Keratinocyte (primary cell): ENCODE data around the gene PHF12. TPM values are rescaled to one million over a fixed set of nuclear protein-coding genes. Genes with fewer than 3 reads are reported as not detected.
A peak's percentile ranks its signal among the peaks of the same experiment; 100 is the strongest.

ENCODE experiments used
- DNase-seq: peaks from one replicate; pipeline ENCODE4 v3.0.0-alpha.2; 2011; ENCODE audit warnings: low read depth, missing footprints, low spot score
- FAIRE-seq: peaks from 2 replicates; lab custom pipeline; 2011; peaks lifted over from hg19 to GRCh38; lab: Jason Lieb, UNC
- H2AFZ ChIP-seq: 2 replicates; pipeline ENCODE4 v1.6.0; 2012; ENCODE audit warnings: low read length, control low read depth, inconsistent platforms; ENCODE audit not compliant: control insufficient read depth
- H3K27ac ChIP-seq: 2 replicates; pipeline ENCODE4 v1.5.1; 2011; ENCODE audit warnings: low read length; ENCODE audit not compliant: control insufficient read depth, insufficient read depth
- H3K27me3 ChIP-seq: 3 replicates; pipeline ENCODE4 v1.6.0; 2011; ENCODE audit warnings: low read length; ENCODE audit not compliant: control insufficient read depth, insufficient read depth; ENCODE audit errors: extremely low read depth
- H3K36me3 ChIP-seq, 2 experiments: 2 replicates in 1 of 2; 3 replicates in 1 of 2; pipeline ENCODE4 v1.5.1; 2011; ENCODE audit warnings: low read length in 2 of 2, mild to moderate bottlenecking in 1 of 2; ENCODE audit not compliant: control insufficient read depth in 2 of 2, insufficient read depth in 2 of 2; ENCODE audit errors: extremely low read depth in 1 of 2
- H3K4me1 ChIP-seq: 3 replicates; pipeline ENCODE4 v1.5.1; 2011; ENCODE audit warnings: low read length; ENCODE audit not compliant: control insufficient read depth, insufficient read depth; ENCODE audit errors: extremely low read depth
- H3K4me2 ChIP-seq: 3 replicates; pipeline ENCODE4 v1.6.0; 2011; ENCODE audit warnings: low read depth, low read length; ENCODE audit not compliant: control insufficient read depth, insufficient read depth; ENCODE audit errors: extremely low read depth
- H3K4me3 ChIP-seq, 3 experiments: fragments of 200-600 bp in 1 of 3; sonication (generic) in 1 of 3; 2 replicates in 2 of 3; 3 replicates in 1 of 3; pipeline ENCODE4 v1.5.1; 2011 to 2016; ENCODE audit warnings: low read length in 3 of 3, mild to moderate bottlenecking in 3 of 3, control low read depth in 2 of 3, inconsistent platforms in 1 of 3, low read depth in 1 of 3, mixed read lengths in 1 of 3, mixed run types in 1 of 3, moderate library complexity in 1 of 3; ENCODE audit not compliant: control insufficient read depth in 2 of 3, insufficient read depth in 2 of 3; ENCODE audit errors: extremely low read depth in 1 of 3
- H3K79me2 ChIP-seq: 2 replicates; pipeline ENCODE4 v1.6.0; 2012; ENCODE audit warnings: low read length; ENCODE audit not compliant: control insufficient read depth, insufficient read depth
- H3K9ac ChIP-seq: 3 replicates; pipeline ENCODE4 v1.6.0; 2011; ENCODE audit warnings: low read length; ENCODE audit not compliant: control insufficient read depth, insufficient read depth; ENCODE audit errors: extremely low read depth
- H3K9me1 ChIP-seq: 3 replicates; pipeline ENCODE4 v1.6.0; 2011; ENCODE audit warnings: low read length; ENCODE audit not compliant: control insufficient read depth, insufficient read depth; ENCODE audit errors: extremely low read depth
- H3K9me3 ChIP-seq: 2 replicates; pipeline ENCODE4 v1.5.1; 2012; ENCODE audit warnings: low read depth, low read length; ENCODE audit not compliant: control insufficient read depth
- H4K20me1 ChIP-seq: 3 replicates; pipeline ENCODE4 v1.6.0; 2011; ENCODE audit warnings: low read length; ENCODE audit not compliant: control insufficient read depth, insufficient read depth; ENCODE audit errors: extremely low read depth
- EZH2 ChIP-seq: IDR thresholded peaks from one replicate; pipeline ENCODE4 v1.6.1; 2012; ENCODE audit warnings: inconsistent platforms, mild to moderate bottlenecking, low read length, moderate library complexity
- dilution Hi-C: fragments of 300-500 bp; cut with MboI; formaldehyde crosslinking; loops from one replicate; pipeline ENCODE4 v1.7.0; 2020; ENCODE audit warnings: low sequenced_read_pairs; ENCODE audit not compliant: extremely low pct_ligation_motif_present
- polyA plus RNA-seq, 5 experiments: library from polyadenylated mRNA; depleted of rRNA in 3 of 5; stranded (reverse) in 3 of 5; stranded (forward) in 1 of 5; unstranded in 1 of 5; fragments of >200 nt; gene quantifications; 1 replicate in 1 of 5; 2 replicates in 3 of 5; 3 replicates in 1 of 5; pipeline versions ENCODE4 v1.2.1 to v1.2.3, GENCODE V29; 2011 to 2012; ENCODE audit warnings: missing spikeins in 2 of 5, low read depth in 1 of 5, low replicate concordance in 1 of 5
- TF ChIP-seq, protein P1 (sequence below), 3 experiments: IDR thresholded peaks in 1 of 3; conservative IDR thresholded peaks in 1 of 3; optimal IDR thresholded peaks in 1 of 3; 2 replicates in 2 of 3; 3 replicates in 1 of 3; pipeline versions ENCODE3 to v1.5.1; 2011; ENCODE audit warnings: low read length in 3 of 3, mild to moderate bottlenecking in 3 of 3, moderate library complexity in 2 of 3, control low read depth in 1 of 3, inconsistent platforms in 1 of 3; ENCODE audit not compliant: insufficient read depth in 2 of 3; ENCODE audit errors: extremely low read depth in 1 of 3

PHF12 gene
- polyA plus RNA-seq, 1 donor (not counting 4 experiments of a cell fraction or from before 2014, with no cell fraction given), result 9.6 TPM

GRCh38 chr17:28900986-28901726, 50.2 kb downstream of the PHF12 start:
- H3K9ac ChIP-seq, result no peak overlapping the region
- H3K4me2 ChIP-seq, result peak overlapping the region; percentile 63
- H3K79me2 ChIP-seq, result peaks cover 5% of the 10 kb centered on the region
- H2AFZ ChIP-seq, result no peak overlapping the region
- DNase-seq, result no peak
- FAIRE-seq, result no peak
- TF ChIP-seq, protein P1, sequence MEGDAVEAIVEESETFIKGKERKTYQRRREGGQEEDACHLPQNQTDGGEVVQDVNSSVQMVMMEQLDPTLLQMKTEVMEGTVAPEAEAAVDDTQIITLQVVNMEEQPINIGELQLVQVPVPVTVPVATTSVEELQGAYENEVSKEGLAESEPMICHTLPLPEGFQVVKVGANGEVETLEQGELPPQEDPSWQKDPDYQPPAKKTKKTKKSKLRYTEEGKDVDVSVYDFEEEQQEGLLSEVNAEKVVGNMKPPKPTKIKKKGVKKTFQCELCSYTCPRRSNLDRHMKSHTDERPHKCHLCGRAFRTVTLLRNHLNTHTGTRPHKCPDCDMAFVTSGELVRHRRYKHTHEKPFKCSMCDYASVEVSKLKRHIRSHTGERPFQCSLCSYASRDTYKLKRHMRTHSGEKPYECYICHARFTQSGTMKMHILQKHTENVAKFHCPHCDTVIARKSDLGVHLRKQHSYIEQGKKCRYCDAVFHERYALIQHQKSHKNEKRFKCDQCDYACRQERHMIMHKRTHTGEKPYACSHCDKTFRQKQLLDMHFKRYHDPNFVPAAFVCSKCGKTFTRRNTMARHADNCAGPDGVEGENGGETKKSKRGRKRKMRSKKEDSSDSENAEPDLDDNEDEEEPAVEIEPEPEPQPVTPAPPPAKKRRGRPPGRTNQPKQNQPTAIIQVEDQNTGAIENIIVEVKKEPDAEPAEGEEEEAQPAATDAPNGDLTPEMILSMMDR (optimal IDR thresholded peaks at IDR 0.05 in 1 of 3, IDR thresholded peaks at IDR 0.05 in 1 of 3, conservative IDR thresholded peaks at IDR 0.05 in 1 of 3; ENCODE audit: extremely low read depth in 1 of 3, insufficient read depth in 2 of 3, low read length in 3 of 3), result no peak
- TF ChIP-seq EZH2, result no peak
- no peaks in the 10 kb centered on the region for H3K9me3 ChIP-seq
- peaks cover under 1% of the 10 kb centered on the region for H3K9me1 ChIP-seq
- H3K36me3 ChIP-seq, result peaks cover 1 to 10% of the 10 kb centered on the region in 2 experiments
- peaks cover 34% of the 10 kb centered on the region for H3K4me1 ChIP-seq
- dilution Hi-C loops, result no loop called here
- no peaks in the 10 kb centered on the region for H4K20me1 ChIP-seq
- no peak overlapping the region for H3K4me3 ChIP-seq
- no peak overlapping the region for H3K27ac ChIP-seq
- H3K27me3 ChIP-seq, result no peaks in the 10 kb centered on the region

GRCh38 chr17:28899212-28899815, 52.0 kb downstream of the PHF12 start:
- DNase-seq (no peak), FAIRE-seq (no peak)
- peaks cover 13% of the 10 kb centered on the region for H3K79me2 ChIP-seq
- no peak overlapping the region for H2AFZ ChIP-seq
- no peak for TF ChIP-seq EZH2
- TF ChIP-seq, protein P1 (optimal IDR thresholded peaks at IDR 0.05 in 1 of 3, IDR thresholded peaks at IDR 0.05 in 1 of 3, conservative IDR thresholded peaks at IDR 0.05 in 1 of 3; ENCODE audit: extremely low read depth in 1 of 3, insufficient read depth in 2 of 3, low read length in 3 of 3), result no peak
- H3K9me1 ChIP-seq, result peaks cover 3% of the 10 kb centered on the region
- no peaks in the 10 kb centered on the region for H4K20me1 ChIP-seq
- H3K27ac ChIP-seq, result no peak overlapping the region
- H3K4me3 ChIP-seq, result no peak overlapping the region
- peaks cover 0 to 3% of the 10 kb centered on the region in 2 experiments for H3K36me3 ChIP-seq
- H3K9ac ChIP-seq, result no peak overlapping the region
- H3K27me3 ChIP-seq, result no peaks in the 10 kb centered on the region
- dilution Hi-C loops, result no loop called here
- no peaks in the 10 kb centered on the region for H3K9me3 ChIP-seq
- H3K4me2 ChIP-seq, result no peak overlapping the region
- peaks cover 29% of the 10 kb centered on the region for H3K4me1 ChIP-seq
